H9 (cell line): Measurements from ENCODE around the gene DIPK1C. TPM values are rescaled to one million over a fixed set of nuclear protein-coding genes. Genes with fewer than 3 reads are reported as not detected.

Experiments used
- DNase-seq: peaks from one replicate; pipeline ENCODE4 v3.0.0-alpha.2; 2017
- H2AFZ ChIP-seq: one replicate; pipeline ENCODE4 v1.6.1; 2013; ENCODE audit warnings: mild to moderate bottlenecking, low read length, control low read depth, moderate library complexity
- H2AK5ac ChIP-seq: 2 replicates; pipeline ENCODE4 v1.6.1; 2013; ENCODE audit warnings: low read length, control low read depth, mixed read lengths; ENCODE audit not compliant: insufficient read length
- H2BK120ac ChIP-seq: one replicate; pipeline ENCODE4 v1.6.1; 2013; ENCODE audit warnings: low read depth, mild to moderate bottlenecking, low read length, control low read depth, inconsistent platforms; ENCODE audit not compliant: poor library complexity, severe bottlenecking
- H2BK12ac ChIP-seq: 2 replicates; pipeline ENCODE4 v1.6.1; 2013; ENCODE audit warnings: low read length, control low read depth, mixed read lengths, low read depth; ENCODE audit not compliant: insufficient read length
- H2BK15ac ChIP-seq: 2 replicates; pipeline ENCODE4 v1.6.1; 2013; ENCODE audit warnings: low read depth, low read length, control low read depth
- H2BK20ac ChIP-seq: one replicate; pipeline ENCODE4 v1.6.1; 2013; ENCODE audit warnings: low read depth, mild to moderate bottlenecking, low read length, control low read depth, inconsistent platforms; ENCODE audit not compliant: poor library complexity, severe bottlenecking
- H2BK5ac ChIP-seq: 2 replicates; pipeline ENCODE4 v1.6.1; 2013; ENCODE audit warnings: low read length, control low read depth, mixed read lengths; ENCODE audit not compliant: insufficient read length
- H3K14ac ChIP-seq: 2 replicates; pipeline ENCODE4 v1.6.1; 2013; ENCODE audit warnings: low read length, control low read depth; ENCODE audit not compliant: insufficient read depth
- H3K18ac ChIP-seq: 2 replicates; pipeline ENCODE4 v1.6.1; 2013; ENCODE audit warnings: low read depth, mild to moderate bottlenecking, mixed read lengths, low read length, control low read depth; ENCODE audit not compliant: insufficient read length
- H3K23ac ChIP-seq: 2 replicates; pipeline ENCODE4 v1.6.1; 2013; ENCODE audit warnings: low read length, control low read depth, mixed read lengths, low read depth; ENCODE audit not compliant: insufficient read length
- H3K23me2 ChIP-seq: 2 replicates; pipeline ENCODE4 v1.6.1; 2013; ENCODE audit warnings: low read depth, mild to moderate bottlenecking, mixed read lengths, low read length, control low read depth; ENCODE audit not compliant: insufficient read length, poor library complexity, severe bottlenecking
- H3K27ac ChIP-seq: 2 replicates; pipeline ENCODE4 v1.5.1; 2013; ENCODE audit warnings: low read length, control low read depth, mixed read lengths, low read depth; ENCODE audit not compliant: insufficient read length
- H3K27me3 ChIP-seq: 2 replicates; pipeline ENCODE4 v1.6.1; 2013; ENCODE audit warnings: low read length, control low read depth, inconsistent platforms; ENCODE audit not compliant: insufficient read depth
- H3K4ac ChIP-seq: 2 replicates; pipeline ENCODE4 v1.6.1; 2013; ENCODE audit warnings: low read depth, mild to moderate bottlenecking, control low read depth, inconsistent platforms, low read length, moderate library complexity
- H3K4me1 ChIP-seq: 2 replicates; pipeline ENCODE4 v1.6.1; 2013; ENCODE audit warnings: low read length, control low read depth, inconsistent platforms; ENCODE audit not compliant: insufficient read depth
- H3K4me2 ChIP-seq: 2 replicates; pipeline ENCODE4 v1.6.1; 2013; ENCODE audit warnings: low read length, control low read depth, mixed read lengths; ENCODE audit not compliant: insufficient read length, insufficient read depth
- H3K56ac ChIP-seq: 2 replicates; pipeline ENCODE4 v1.6.1; 2013; ENCODE audit warnings: low read depth, mild to moderate bottlenecking, mixed read lengths, low read length, control low read depth; ENCODE audit not compliant: insufficient read length
- H3K79me1 ChIP-seq: 2 replicates; pipeline ENCODE4 v1.6.1; 2013; ENCODE audit warnings: low read depth, mild to moderate bottlenecking, moderate library complexity, low read length, control low read depth, inconsistent platforms; ENCODE audit not compliant: insufficient read depth, poor library complexity, severe bottlenecking
- H3K79me2 ChIP-seq: 2 replicates; pipeline ENCODE4 v1.6.1; 2013; ENCODE audit warnings: low read length, control low read depth, inconsistent platforms; ENCODE audit not compliant: insufficient read depth
- H3K9ac ChIP-seq: 2 replicates; pipeline ENCODE4 v1.6.1; 2013; ENCODE audit warnings: low read length, control low read depth, mixed read lengths; ENCODE audit not compliant: insufficient read length; ENCODE audit errors: extremely low read depth
- H3K9me3 ChIP-seq: one replicate; pipeline ENCODE4 v1.6.1; 2013; ENCODE audit warnings: low read depth, low read length, inconsistent platforms; ENCODE audit not compliant: control insufficient read depth
- H3T11ph ChIP-seq: one replicate; pipeline ENCODE4 v1.6.1; 2013; ENCODE audit warnings: mild to moderate bottlenecking, low read length, control low read depth, inconsistent platforms
- H4K20me1 ChIP-seq: one replicate; pipeline ENCODE4 v1.6.1; 2013; ENCODE audit not compliant: control insufficient read depth, insufficient read length, insufficient read depth
- H4K5ac ChIP-seq: 2 replicates; pipeline ENCODE4 v1.6.1; 2013; ENCODE audit warnings: low read depth, mild to moderate bottlenecking, mixed read lengths, low read length, control low read depth; ENCODE audit not compliant: insufficient read length
- H4K8ac ChIP-seq: replicated peaks from 2 replicates; pipeline ENCODE4 v1.6.1; 2013; ENCODE audit warnings: low read length, control low read depth, mixed read lengths, low read depth; ENCODE audit not compliant: insufficient read length
- H4K91ac ChIP-seq: 2 replicates; pipeline ENCODE4 v1.6.1; 2013; ENCODE audit warnings: low read depth, mild to moderate bottlenecking, moderate library complexity, mixed read lengths, low read length, control low read depth; ENCODE audit not compliant: insufficient read length
- H3K27ac Mint-ChIP-seq, 3 experiments: 2 replicates in 2 of 3; 3 replicates in 1 of 3; pipeline ENCODE4 v1.8.0; 2020 to 2021; ENCODE audit warnings: mixed read lengths in 3 of 3, mild to moderate bottlenecking in 1 of 3, moderate library complexity in 1 of 3
- H3K27me3 Mint-ChIP-seq: 2 replicates; pipeline ENCODE4 v1.8.0; 2021; ENCODE audit warnings: low read depth, mild to moderate bottlenecking, moderate library complexity, mixed read lengths
- H3K36me3 Mint-ChIP-seq, 3 experiments: 2 replicates in 2 of 3; 3 replicates in 1 of 3; pipeline ENCODE4 v1.8.0; 2020 to 2021; ENCODE audit warnings: low read depth in 3 of 3, mixed read lengths in 3 of 3; ENCODE audit not compliant: insufficient read depth in 1 of 3
- H3K4me1 Mint-ChIP-seq, 2 experiments: 2 replicates each; pipeline ENCODE4 v1.8.0; 2020; ENCODE audit warnings: mixed read lengths in 2 of 2
- H3K4me3 Mint-ChIP-seq, 2 experiments: 2 replicates in 1 of 2; 3 replicates in 1 of 2; pipeline ENCODE4 v1.8.0; 2020 to 2021; ENCODE audit warnings: mild to moderate bottlenecking in 2 of 2, mixed read lengths in 2 of 2, moderate library complexity in 1 of 2
- H3K9me3 Mint-ChIP-seq, 2 experiments: 2 replicates in 1 of 2; 3 replicates in 1 of 2; pipeline ENCODE4 v1.8.0; 2020; ENCODE audit warnings: mild to moderate bottlenecking in 2 of 2, mixed read lengths in 2 of 2, moderate library complexity in 1 of 2
- CTCF ChIP-seq: fragments of 200-600 bp; sonication (generic); conservative IDR thresholded peaks from 3 replicates; pipeline ENCODE4 v1.8.0; 2021; ENCODE audit warnings: antibody characterized with exemption, mild to moderate bottlenecking
- WGBS: extraction: QIAGEN DNeasy Blood & Tissue Kit; methylation state at CpG from one replicate; pipeline ENCODE4 v1.1.7; 2013; ENCODE audit warnings: missing lambda C conversion rate, low lambda C conversion rate, mixed read lengths; ENCODE audit not compliant: insufficient read length; ENCODE audit errors: extremely low coverage; 5-methylcytosine and 5-hydroxymethylcytosine counted together
- total RNA-seq: library from RNA; stranded (reverse); gene quantifications from 2 replicates; pipeline ENCODE4 v1.2.1, GENCODE V29; 2021

DIPK1C gene
- total RNA-seq, 1 experiment from 2014 or later, result not detected

GRCh38 chr18:74388227-74388626 is 68.9 kb downstream of the DIPK1C start:
- no peaks in the 10 kb centered on the region for H3K79me2 ChIP-seq
- no peak overlapping the region for H3K27ac ChIP-seq
- H4K8ac ChIP-seq, result no peak overlapping the region
- no peak for DNase-seq
- no peaks in the 10 kb centered on the region for H3K23me2 ChIP-seq
- Mint-ChIP-seq H3K9me3 (no peaks in the 10 kb centered on the region; a peak in 2 of 5 replicates), H3K27me3 (peaks cover under 1% of the 10 kb centered on the region), H3K36me3 (peaks cover 0 to 2% (median 0%) of the 10 kb centered on the region in 3 experiments; a peak in 2 of 7 replicates), H3K27ac (no peak overlapping the region), H3K4me3 (no peak overlapping the region), H3K4me1 (peaks cover 22 to 25% of the 10 kb centered on the region in 2 experiments)
- WGBS, result no CpG with 5 or more reads among the region's 1 CpG
- H3K23ac ChIP-seq, result no peak overlapping the region
- H3K4me1 ChIP-seq, result no peaks in the 10 kb centered on the region
- H2AK5ac ChIP-seq, result no peak overlapping the region
- H3K18ac ChIP-seq, result no peak overlapping the region
- no peak overlapping the region for H3K9ac ChIP-seq
- no peak overlapping the region for H3K14ac ChIP-seq
- H3K79me1 ChIP-seq, result no peaks in the 10 kb centered on the region
- no peak overlapping the region for H2AFZ ChIP-seq
- no peak overlapping the region for H2BK15ac ChIP-seq
- no peak overlapping the region for H4K5ac ChIP-seq
- no peak overlapping the region for H2BK5ac ChIP-seq
- H4K20me1 ChIP-seq, result no peaks in the 10 kb centered on the region
- H3K9me3 ChIP-seq, result no peaks in the 10 kb centered on the region
- no peak overlapping the region for H3K4me2 ChIP-seq
- H2BK20ac ChIP-seq, result no peak overlapping the region
- no peak overlapping the region for H3K56ac ChIP-seq
- H4K91ac ChIP-seq, result no peak overlapping the region
- no peak for TF ChIP-seq CTCF
- H2BK120ac ChIP-seq, result no peak overlapping the region
- H3K4ac ChIP-seq, result no peak overlapping the region
- no peaks in the 10 kb centered on the region for H3K27me3 ChIP-seq
- H2BK12ac ChIP-seq, result no peak overlapping the region
- H3T11ph ChIP-seq, result no peak overlapping the region
